KMS-11 (cell line): ENCODE results near the gene SPTY2D1.
"Not testable (repeated sequence)": the region's sequence is repeated elsewhere in the genome, so short reads cannot be mapped to it uniquely, and the experiment has no call there.

Experiments
- H2AFZ ChIP-seq: fragments of 200-600 bp; sonication (generic); 2 replicates; pipeline ENCODE4 v1.6.1; 2016; ENCODE audit warnings: antibody characterized with exemption, mixed run types, low read depth
- H3K27ac ChIP-seq: fragments of 200-600 bp; sonication (generic); 2 replicates; pipeline ENCODE4 v1.6.1; 2016; ENCODE audit warnings: mild to moderate bottlenecking, mixed run types
- H3K27me3 ChIP-seq: fragments of 200-600 bp; sonication (generic); 2 replicates; pipeline ENCODE4 v1.6.1; 2017; ENCODE audit warnings: mild to moderate bottlenecking, low read depth, mixed run types, moderate library complexity; ENCODE audit not compliant: insufficient read depth
- H3K36me3 ChIP-seq: fragments of 200-600 bp; sonication (generic); 2 replicates; pipeline ENCODE4 v1.6.1; 2017; ENCODE audit warnings: mild to moderate bottlenecking, mixed run types; ENCODE audit not compliant: insufficient read depth
- H3K4me1 ChIP-seq: fragments of 200-600 bp; sonication (generic); 2 replicates; pipeline ENCODE4 v1.6.1; 2016; ENCODE audit warnings: mild to moderate bottlenecking, low read depth, mixed run types; ENCODE audit not compliant: poor library complexity, severe bottlenecking
- H3K4me2 ChIP-seq: fragments of 200-600 bp; sonication (generic); 2 replicates; pipeline ENCODE4 v1.7.0; 2016; ENCODE audit warnings: mild to moderate bottlenecking, mixed run types
- H3K4me3 ChIP-seq: fragments of 200-600 bp; sonication (generic); IDR thresholded peaks from 2 replicates; pipeline ENCODE4 v1.6.1; 2017; ENCODE audit warnings: low read depth, low read length, mixed read lengths; ENCODE audit not compliant: insufficient read depth
- H3K79me2 ChIP-seq: fragments of 200-600 bp; sonication (generic); 2 replicates; pipeline ENCODE4 v1.6.1; 2016; ENCODE audit warnings: low read depth, mixed run types; ENCODE audit not compliant: insufficient read depth
- H3K9ac ChIP-seq: fragments of 200-600 bp; sonication (generic); 2 replicates; pipeline ENCODE4 v1.6.1; 2016; ENCODE audit warnings: mild to moderate bottlenecking, mixed run types
- H4K20me1 ChIP-seq: fragments of 200-600 bp; sonication (generic); 2 replicates; pipeline ENCODE4 v1.6.1; 2016; ENCODE audit warnings: mild to moderate bottlenecking, mixed run types; ENCODE audit not compliant: insufficient read depth
- TF ChIP-seq, protein P1 (sequence below): fragments of 200-600 bp; sonication (generic); conservative IDR thresholded peaks from 2 replicates; pipeline ENCODE4 v1.6.1; 2017; ENCODE audit warnings: low read depth, mild to moderate bottlenecking, antibody characterized with exemption, low read length, moderate library complexity, mixed read lengths

The SPTY2D1 gene

DNA sequence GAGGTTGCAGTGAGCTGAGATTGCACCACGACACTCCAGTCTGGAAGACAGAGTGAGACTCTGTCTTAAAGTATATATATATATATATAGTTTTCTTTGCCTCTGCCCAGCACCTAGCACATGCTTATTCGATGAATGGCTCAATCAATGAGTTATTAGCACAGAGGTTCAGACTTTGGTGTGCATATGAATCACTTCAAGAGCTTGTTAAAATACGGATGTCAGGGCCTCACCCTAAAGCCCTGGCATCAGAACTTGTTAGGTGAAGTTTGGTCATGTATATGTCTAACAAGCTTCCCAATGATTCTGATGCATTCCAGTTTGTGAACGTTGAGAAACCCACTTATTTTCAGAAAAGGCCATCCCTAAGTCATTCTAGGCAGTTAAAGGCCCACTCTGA lies 42.7 kb upstream of the SPTY2D1 start:
- no peaks in the 10 kb centered on the region for H3K4me1 ChIP-seq
- no peak overlapping the region for H3K27ac ChIP-seq
- no peaks in the 10 kb centered on the region for H3K79me2 ChIP-seq
- no peak overlapping the region for H3K4me3 ChIP-seq
- H3K9ac ChIP-seq, result no peak overlapping the region
- no peaks in the 10 kb centered on the region for H4K20me1 ChIP-seq
- no peak overlapping the region for H2AFZ ChIP-seq
- no peak overlapping the region for H3K4me2 ChIP-seq
- H3K27me3 ChIP-seq, result no peaks in the 10 kb centered on the region
- H3K36me3 ChIP-seq, result no peaks in the 10 kb centered on the region
- TF ChIP-seq, protein P1, sequence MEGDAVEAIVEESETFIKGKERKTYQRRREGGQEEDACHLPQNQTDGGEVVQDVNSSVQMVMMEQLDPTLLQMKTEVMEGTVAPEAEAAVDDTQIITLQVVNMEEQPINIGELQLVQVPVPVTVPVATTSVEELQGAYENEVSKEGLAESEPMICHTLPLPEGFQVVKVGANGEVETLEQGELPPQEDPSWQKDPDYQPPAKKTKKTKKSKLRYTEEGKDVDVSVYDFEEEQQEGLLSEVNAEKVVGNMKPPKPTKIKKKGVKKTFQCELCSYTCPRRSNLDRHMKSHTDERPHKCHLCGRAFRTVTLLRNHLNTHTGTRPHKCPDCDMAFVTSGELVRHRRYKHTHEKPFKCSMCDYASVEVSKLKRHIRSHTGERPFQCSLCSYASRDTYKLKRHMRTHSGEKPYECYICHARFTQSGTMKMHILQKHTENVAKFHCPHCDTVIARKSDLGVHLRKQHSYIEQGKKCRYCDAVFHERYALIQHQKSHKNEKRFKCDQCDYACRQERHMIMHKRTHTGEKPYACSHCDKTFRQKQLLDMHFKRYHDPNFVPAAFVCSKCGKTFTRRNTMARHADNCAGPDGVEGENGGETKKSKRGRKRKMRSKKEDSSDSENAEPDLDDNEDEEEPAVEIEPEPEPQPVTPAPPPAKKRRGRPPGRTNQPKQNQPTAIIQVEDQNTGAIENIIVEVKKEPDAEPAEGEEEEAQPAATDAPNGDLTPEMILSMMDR, result no peak

DNA sequence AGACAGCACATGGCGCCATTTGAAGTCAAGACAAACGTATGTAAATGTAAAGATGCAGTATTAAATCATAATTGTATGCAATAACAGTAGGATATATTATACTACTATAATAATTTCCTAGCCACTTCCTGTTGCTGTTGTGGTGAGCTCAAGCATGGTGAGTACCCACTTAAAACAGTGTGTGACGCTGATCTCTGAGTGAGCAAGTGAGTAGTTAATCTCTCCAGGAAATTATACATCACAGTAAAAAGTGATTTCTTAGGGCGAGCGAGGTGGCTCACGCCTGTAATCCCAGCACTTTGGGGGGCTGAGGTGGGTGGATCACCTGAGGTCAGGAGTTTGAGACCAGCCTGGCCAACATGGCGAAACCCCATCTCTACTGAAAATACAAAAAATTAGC lies 38.1 kb upstream of the SPTY2D1 start:
- not testable (repeated sequence) for H3K36me3 ChIP-seq, H2AFZ ChIP-seq, H4K20me1 ChIP-seq, H3K27me3 ChIP-seq, H3K9ac ChIP-seq, H3K4me2 ChIP-seq, H3K27ac ChIP-seq, H3K4me3 ChIP-seq, H3K4me1 ChIP-seq, H3K79me2 ChIP-seq

DNA sequence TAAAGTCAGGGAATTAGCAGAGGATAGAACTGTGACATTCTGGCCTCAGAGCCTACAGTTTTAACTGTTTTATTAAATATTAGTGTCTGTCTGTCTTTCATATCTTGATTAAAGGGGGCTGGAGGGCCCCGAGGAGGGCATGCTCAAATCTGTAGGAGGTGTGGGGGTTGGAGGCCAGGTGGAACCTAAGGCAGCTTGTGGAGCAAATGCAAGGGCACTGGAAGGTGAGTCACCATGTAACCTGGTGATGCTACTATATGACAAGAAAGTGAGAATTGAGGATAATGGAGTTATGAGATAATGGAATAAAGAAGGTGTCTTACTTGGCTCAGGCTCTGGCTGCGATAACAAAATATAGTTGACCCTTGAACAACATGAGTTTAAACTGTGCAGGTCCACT lies 37.1 kb upstream of the SPTY2D1 start:
- H3K36me3 ChIP-seq, result no peaks in the 10 kb centered on the region
- H3K9ac ChIP-seq, result no peak overlapping the region
- no peak overlapping the region for H3K27ac ChIP-seq
- no peaks in the 10 kb centered on the region for H4K20me1 ChIP-seq
- TF ChIP-seq, protein P1, result no peak
- no peaks in the 10 kb centered on the region for H3K4me1 ChIP-seq
- H2AFZ ChIP-seq, result no peak overlapping the region
- no peak overlapping the region for H3K4me2 ChIP-seq
- no peak overlapping the region for H3K4me3 ChIP-seq
- no peaks in the 10 kb centered on the region for H3K79me2 ChIP-seq
- H3K27me3 ChIP-seq, result no peaks in the 10 kb centered on the region

DNA sequence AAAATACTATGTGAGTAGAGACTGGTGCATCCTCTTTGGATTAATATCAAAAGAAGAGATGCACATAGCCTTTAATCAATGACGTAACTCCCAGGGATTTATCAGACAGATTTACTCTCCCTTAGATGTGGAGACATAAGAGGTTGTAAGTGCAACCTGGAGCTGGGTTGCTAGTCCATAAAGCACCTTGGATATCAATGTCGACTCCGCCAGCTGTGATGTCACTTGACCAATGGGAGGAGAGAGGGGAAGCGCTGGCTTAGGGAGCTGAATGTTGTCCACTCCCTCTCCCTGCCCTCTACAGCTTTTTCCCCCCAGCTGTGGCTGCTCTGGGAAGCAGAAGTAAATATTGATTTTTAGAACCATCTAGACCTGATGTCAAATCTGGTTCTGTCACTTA lies 35.6 kb upstream of the SPTY2D1 start:
- Histone ChIP-seq H2AFZ (no peak overlapping the region), H3K4me1 (no peaks in the 10 kb centered on the region), H3K36me3 (no peaks in the 10 kb centered on the region), H3K9ac (no peak overlapping the region), H3K4me3 (no peak overlapping the region), H4K20me1 (no peaks in the 10 kb centered on the region), H3K79me2 (no peaks in the 10 kb centered on the region), H3K4me2 (no peak overlapping the region), H3K27ac (no peak overlapping the region), H3K27me3 (no peaks in the 10 kb centered on the region)
- TF ChIP-seq, protein P1, result no peak

DNA sequence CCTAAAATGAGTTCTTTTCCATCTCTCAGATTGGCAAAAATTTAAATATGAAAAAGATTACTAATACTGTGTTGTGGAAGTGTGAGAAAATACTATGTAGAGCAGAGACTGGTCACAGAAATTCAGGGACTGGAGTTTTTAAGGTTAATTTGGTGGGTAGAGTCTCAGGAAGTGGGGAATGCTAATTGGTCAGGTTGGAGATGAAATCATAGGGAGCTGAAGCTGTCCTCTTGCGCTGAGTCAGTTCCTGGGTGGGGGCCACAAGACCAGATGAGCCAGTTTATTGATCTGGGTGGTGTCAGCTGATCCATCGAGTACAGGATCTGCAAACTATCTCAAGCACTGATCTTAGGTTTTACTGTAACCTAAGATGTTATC lies 35.1 kb upstream of the SPTY2D1 start:
- no peak overlapping the region for H3K27ac ChIP-seq
- H3K79me2 ChIP-seq, result no peaks in the 10 kb centered on the region
- no peak overlapping the region for H3K4me3 ChIP-seq
- H3K27me3 ChIP-seq, result no peaks in the 10 kb centered on the region
- H4K20me1 ChIP-seq, result no peaks in the 10 kb centered on the region
- H3K36me3 ChIP-seq, result no peaks in the 10 kb centered on the region
- TF ChIP-seq, protein P1, result no peak
- H3K4me2 ChIP-seq, result no peak overlapping the region
- no peak overlapping the region for H3K9ac ChIP-seq
- H3K4me1 ChIP-seq, result no peaks in the 10 kb centered on the region
- H2AFZ ChIP-seq, result no peak overlapping the region
